ENCODE measurements around the gene PPP2R5C.
A peak's percentile ranks its signal among the peaks of the same experiment; 100 is the strongest.

Gene PPP2R5C

DNA sequence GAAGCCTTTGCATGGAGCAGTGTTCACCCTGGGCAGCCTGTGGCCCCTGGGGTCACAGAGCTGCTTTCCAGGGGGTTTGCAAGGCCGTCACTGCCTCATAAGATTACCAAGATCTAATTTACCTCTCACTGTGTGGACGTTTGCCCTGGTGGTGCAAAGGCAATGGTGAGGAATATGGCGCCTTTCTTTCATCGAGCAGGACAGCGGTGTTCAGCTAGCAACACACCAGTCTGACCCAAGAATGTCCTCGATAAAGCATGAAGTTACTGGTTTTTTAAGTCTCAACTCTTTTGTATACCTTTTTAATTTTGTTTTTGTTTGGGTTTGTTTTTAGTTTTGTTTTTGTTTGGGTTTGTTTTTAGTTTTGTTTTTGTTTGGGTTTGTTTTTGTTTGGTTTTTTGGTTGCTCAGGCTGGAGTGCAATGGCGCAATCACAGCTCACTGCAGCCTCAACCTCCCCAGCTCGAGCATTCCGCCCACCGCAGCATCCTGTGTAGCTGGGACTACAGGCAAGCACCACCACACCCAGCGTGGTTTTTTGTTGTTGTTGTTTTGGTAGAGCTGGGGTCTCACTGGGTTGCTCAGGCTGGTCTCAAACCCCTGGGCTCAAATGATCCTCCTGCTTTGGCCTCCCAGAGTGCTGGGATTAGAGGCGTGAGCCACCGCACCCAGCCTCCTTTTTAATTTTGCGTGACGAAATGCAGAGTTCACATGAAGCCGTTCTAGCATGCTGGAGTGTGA lies 57.9 kb downstream of the PPP2R5C start:
- DNase-seq = peak; percentile 42

DNA sequence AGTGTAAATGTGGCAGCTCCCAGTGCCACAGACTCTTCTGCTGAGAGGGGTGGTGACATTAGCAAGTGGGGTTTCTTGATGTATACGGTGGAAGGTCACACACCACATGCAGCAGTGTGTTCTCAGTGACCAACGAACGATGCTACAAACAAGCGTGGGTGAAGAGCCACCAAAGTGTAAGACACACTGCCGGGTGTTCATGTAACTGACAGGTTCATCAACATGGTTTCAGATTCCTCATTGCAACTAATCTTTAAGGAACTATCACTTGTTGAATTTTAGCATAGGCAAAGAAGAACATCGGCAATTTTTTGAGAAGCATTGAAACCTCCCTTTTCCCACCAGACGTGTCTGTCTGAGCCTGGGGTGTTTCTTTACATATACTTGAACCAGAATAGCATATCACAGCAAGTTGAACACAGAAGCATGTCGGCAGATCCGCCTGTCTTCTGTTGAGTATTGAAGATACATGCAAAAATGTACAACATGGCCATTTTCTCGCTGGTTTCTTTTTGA lies 58.8 kb downstream of the PPP2R5C start:
- DNase-seq = no peak

DNA sequence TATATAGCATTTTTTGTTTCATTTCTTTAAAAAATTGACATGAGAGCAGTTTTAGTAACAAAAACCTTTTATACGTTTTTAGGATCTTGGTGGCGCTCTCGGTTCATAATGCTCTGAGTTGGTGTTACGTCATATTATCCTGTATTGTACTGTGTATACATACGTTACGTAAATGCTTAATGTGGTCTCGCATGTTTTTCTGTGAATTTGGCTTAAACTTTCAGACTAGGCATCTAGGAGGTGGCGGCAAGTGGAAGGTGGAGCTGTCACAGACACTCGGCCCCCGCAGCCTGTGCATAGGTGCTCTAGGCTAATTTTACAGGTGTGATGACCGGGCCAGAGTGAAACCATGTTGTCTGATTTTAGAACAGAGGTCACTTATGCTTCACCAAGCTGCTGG lies 60.0 kb downstream of the PPP2R5C start:
- DNase-seq = no peak

DNA sequence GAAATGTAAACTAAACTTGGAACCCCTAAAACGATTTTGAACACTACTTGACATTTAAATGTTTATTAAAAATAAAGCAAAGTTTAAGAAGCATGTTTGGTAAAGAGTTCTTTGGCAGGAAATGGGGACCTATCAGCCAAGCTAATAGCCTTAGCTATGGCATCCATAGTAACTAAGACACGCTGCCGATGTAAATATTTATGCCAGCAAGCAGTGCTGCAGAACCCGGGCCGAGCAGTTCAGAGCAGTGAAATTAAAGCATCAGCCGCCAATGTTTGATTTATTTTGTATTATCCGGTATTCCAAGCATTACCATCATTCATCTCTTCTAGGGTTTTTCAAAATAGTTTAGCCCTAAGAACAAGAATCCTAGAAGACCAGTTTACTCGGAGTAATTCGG lies 61.6 kb downstream of the PPP2R5C start:
- no peak for DNase-seq

DNA sequence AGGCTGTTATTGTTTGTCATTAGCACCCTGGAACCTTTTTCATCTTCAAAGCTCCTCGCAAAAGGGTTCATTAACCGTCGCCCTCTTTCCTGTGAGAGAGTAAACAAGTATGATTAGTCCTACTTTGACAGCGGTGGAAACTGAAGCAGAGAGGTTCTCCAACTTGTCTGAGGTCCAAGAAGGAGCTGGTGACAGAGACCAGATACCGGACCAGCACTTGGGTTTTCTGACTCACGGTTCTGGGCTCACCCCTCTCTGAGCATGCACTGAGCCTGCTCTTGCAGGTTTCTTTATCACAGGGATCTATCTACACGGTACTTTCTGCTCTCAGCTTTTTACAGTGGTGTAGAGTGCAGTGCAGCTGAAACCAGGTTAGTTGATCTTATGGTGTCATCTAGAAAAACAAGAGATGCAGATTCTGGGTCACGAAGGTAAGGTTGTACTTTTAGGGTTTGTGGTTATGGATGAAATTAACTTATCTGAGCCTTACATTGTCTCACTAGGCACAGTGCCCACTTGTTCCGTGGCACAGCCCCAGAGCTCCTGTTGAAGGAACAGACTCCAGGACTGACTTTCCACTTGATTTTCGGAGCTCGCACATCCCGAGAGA lies 62.1 kb downstream of the PPP2R5C start:
- peak; percentile 65 for DNase-seq

DNA sequence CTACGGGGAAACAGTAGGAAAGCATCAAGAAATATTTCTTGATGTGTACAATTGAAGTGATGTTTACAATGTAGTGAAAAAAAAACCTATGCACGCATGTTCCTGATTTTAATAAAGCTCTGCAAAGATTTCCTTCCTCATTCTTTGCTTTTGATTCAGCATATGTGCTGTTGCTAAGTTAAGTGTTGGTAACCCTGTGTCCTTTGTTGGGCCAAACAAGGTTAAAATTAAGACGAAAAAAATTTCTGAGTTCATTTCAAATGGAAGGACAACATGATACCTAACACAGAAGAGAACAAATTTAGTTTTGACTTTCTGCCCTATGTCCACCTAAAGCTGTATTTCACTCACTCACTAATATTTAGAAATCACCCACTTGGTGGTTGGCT lies 62.8 kb downstream of the PPP2R5C start:
- DNase-seq = no peak

DNA sequence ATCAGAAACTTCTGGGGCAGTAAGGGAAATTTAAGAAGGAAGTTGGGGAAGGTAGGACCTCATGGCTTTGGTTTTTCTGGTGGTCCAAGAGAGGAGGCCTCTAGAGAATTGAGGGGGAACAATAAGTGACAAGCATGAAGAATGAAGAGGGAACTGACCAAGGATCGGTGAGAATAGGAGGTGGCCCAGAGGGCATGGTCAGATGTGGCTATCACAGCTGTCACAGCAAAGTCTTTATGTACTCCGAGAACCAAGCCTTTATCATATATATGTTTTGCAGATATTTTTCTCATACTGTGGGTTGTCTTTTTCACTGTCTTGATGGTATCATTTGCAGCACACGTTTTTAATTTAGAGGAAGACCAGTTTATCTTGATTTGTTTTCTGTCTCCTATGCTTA lies 64.3 kb downstream of the PPP2R5C start:
- no peak for DNase-seq

DNA sequence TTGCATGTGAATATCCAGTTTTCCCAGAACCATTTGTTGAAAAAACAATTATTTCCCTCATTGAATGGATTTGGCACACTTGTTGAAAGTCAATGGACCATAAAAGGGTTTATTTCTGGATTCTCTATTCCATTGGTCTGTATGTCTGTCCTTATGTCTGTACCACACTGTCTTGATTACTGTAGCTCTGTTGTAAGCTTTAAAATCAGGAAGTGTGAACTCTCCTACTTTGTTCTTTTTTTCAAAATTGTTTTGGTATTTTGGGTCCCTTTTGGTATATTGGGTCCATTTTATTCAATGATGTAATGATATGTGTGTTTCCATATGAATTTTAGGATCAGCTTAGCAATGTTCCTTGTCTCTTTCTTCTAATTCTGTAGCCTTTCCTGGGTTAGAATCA lies 64.8 kb downstream of the PPP2R5C start:
- no peak for DNase-seq

DNA sequence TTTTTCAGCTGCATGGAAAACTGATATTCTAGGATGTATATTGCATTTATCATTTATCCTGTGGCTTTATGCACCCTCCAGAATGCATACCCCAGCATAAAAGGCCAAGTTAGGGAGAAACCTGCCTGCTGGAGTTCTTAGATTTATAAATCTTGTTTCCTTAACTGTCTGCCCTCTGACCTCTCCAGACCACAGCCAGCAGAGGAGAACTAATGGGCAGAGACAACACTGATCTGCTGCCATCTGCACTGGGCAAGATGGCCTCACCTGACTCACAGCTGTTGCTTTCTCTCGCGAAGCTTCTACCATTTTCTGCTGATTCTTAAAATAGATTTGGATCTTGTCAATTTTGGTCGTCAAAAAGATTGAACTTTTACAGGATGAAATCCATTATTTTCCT lies 65.8 kb downstream of the PPP2R5C start:
- DNase-seq = no peak

DNA sequence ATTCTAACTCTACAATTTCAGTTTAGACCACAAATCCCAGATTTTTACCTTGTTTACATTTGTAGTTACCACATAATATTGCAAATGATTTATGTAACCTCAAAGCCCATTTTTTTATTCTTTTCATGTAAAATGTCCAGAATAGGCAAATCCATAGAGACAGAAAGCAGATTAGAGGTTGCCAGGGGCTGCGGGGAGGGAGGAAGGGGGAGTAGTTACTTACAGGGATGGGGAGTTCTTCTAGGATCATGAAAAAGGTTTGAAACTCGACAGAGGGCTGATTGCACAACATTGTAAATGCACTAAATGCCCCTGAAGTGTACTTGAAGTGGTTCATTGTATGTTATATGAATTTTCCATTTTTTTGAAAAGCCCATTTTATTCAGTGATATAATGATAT lies 66.5 kb downstream of the PPP2R5C start:
- no peak for DNase-seq

DNA sequence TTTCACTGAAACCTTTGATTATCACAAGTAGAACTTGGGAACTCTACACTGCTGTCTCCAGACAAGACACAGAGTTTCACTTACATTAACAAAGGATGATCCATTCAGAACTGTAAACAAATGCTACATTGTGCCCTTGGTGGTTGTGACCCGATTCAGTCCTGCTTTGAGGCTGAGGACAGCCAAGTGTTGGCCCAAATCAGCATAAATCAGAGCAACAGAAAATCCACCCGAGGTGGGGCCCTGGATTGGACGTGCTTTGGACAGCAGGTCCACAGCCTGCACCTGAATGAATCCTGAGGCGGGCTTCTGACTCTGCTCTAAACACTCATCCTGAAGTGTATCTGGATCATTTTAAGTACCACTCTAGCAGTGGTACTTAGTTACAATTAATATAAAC lies 68.8 kb downstream of the PPP2R5C start:
- no peak for DNase-seq

DNA sequence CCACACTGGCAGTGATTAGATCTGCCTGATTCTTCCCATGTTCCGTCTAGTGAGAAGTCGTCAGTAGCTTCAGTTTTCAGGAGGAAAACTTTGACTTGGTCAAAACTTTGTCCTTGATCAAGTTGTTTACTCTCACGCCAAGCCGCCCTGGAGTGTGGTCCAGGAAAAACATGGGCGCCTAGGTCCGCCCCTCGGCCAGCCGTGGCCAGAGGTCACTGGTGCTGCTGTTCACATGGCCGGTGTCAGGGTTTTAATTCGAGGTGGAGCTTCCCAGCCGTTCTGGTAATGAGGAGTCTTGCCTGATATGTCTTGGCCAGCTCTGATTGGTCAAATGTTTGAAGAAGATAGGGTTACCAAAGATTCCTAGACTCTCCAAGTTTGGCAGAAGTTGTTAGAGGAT lies 71.5 kb downstream of the PPP2R5C start:
- DNase-seq = no peak

DNA sequence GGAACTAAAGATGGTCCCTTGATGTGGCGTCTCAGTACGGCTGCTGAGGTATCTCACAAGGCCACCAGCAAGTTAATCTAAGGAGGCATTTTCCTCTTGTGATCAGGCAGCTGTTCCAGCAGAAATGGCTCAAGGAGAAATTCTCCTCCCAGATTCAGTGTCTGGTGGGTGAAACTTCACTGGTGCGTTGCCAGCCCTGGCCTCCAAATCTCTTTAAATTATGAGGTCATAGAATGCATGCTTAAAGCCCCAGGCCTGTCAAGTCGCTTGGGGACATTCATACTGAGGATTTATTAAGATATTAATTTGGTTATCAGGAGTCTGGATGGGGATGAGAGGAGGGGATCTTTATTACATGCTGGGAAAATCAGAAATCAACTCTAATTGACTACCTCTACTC lies 72.9 kb downstream of the PPP2R5C start:
- no peak for DNase-seq

DNA sequence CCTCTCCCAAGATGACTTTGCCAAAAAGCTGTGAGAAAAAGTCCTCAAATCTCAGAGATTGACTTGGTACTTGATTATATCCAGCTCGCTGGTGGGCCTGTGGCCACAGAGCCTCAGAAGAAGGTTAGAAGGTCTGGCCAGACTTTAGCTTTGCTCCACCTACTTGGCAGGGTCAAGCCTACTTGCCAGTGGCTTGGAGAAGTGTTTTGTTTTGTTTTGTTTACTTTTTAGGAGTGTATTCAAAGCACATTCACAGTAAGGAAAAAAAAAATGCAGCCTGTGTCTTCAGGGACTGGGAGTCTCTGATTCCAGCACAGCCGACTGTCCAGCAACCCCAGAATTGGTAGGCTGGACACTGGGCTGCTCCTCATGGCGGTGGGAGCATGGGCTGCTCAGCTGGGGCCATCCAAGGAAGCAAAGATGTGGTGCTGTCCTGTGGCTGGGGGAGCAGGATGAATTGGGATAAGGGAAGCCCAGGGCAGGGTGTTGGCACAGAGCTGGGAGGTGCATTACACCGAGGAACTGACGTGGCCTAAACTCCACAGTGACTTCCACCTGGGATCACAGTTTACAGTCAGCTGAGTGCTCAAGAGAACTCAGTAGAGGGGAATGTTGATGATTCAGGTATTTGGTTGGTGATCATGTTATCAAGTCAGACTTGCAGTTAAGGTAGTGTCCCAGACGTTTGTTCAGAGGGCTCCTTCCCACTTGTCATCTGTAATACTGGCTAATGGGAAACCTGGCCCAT lies 73.5 kb downstream of the PPP2R5C start:
- DNase-seq = no peak

DNA sequence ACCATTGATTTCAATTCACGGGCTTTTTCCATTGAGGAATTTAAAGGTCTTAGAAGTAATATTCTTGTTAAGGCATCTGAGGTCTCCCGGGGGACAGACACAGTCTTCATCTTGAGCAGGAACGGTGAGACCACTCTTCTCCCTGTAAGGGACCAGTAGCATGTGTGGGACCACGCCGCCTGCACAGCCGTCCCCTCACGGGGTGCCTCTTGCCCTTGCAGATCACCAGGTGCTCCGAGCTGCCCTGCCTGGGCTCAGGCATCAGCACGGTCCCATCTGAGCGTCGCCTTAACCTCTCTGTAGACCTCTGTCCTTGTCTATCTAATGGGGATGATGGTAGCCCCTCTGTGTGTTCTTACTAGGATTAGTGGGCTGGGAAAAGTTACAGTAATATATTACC lies 74.1 kb downstream of the PPP2R5C start:
- DNase-seq = no peak

DNA sequence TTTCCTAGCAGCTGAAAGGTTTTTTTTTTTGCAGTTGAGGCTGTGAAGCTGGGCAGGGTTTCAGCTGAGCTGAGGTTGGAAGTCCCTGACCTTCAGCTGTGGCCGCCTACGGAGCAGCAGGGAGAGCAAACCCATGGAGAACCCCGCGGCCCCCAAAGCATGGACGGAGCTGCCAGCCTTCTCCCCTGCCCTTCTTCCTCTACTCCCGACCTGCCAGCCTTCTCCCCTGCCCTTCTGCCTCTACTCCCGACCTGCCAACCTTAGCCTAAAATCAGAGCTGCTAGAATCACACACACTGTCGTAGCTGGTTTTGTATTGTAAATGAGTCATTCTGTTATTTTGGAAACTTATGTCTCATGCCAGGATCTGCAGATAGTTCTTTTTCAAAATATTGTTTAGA lies 74.6 kb downstream of the PPP2R5C start:
- no peak for DNase-seq

DNA sequence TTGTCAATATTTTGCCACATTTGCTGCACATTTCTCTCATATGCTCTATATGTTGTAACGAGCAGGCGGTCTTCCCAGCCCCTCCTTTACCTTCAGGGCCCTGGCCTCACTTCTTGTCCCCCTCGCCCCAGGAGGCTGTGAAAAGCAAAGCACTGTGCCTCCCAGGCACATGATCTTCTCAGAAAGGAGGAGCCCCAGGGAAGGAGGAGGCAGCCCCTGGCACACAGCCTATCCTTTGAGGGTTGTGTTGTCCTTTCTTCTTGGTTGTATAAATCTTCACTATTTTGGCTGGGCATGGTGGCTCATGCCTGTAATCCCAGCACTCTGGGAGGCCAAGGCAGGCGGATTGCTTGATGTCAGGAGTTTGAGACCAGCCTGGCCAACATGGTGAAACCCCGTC lies 77.0 kb downstream of the PPP2R5C start:
- DNase-seq = no peak

DNA sequence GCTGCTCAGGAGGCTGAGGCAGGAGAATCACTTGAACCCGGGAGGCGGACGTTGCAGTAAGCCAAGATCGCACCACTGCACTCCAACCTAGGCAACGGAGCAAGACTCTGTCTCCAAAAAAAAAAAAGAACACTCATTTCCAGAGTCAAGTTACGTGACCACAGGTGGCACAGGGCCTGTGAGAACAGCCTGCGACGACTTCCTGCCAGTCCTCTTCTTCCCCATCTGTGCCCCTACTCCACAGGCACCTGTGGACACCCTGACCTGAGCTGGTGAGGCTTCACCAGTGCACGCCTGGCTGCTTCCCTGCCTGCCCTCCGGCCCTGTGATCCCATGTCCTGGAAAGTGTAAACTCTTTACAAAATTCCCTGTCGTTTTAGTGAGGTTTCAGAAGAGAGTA lies 77.7 kb downstream of the PPP2R5C start:
- no peak for DNase-seq

DNA sequence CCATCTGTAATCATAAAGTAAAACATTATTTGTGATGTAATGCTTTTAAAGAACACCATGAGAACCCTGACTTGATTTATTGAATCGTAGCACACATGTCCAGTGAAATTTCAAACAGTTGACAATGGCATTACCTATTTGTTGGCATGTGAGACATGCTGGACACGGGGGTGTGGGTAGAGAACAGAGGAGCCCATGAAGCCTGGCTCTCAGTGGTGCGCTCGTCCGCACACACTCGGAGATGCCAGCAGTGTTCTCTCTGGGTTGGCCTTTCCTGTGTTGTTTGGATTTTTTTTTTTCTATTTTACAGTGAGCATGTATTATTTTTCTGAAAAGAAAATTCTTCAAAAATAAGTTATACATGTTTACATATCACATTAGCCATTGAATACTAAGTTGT lies 78.2 kb downstream of the PPP2R5C start:
- no peak for DNase-seq

DNA sequence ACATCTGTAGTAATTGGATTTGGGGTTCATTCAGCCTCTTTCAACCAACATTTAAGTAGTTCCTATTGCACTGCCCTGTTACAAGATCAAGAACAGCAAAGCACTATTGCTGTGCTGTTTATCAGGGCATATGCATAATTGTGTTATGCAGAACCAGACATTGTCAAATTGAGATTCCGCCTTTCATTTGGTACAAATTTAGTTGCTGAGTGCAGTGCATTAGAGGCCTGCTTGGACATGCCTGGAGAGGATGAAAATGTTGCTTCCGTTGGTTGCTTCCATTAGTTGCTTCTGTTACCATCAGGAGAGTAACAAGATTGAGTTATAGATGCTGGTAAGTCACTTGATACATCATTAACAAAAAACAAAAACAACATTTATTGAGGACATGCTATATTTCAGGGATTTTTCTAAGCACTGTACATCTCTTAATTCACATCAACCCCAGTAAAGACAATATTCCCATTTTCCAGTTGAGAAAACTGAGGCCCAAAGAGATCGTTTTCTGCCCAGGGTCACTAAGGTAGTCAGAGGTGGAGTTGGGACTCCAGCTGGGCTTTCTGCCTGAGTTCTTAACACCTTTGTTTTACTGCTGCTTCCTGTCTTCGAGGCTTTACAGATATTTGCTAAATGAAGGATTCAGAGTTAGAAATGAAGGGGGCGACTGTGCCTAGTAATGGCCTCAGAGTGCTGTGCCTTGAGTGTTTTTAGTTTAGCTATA lies 79.3 kb downstream of the PPP2R5C start:
- no peak for DNase-seq

DNA sequence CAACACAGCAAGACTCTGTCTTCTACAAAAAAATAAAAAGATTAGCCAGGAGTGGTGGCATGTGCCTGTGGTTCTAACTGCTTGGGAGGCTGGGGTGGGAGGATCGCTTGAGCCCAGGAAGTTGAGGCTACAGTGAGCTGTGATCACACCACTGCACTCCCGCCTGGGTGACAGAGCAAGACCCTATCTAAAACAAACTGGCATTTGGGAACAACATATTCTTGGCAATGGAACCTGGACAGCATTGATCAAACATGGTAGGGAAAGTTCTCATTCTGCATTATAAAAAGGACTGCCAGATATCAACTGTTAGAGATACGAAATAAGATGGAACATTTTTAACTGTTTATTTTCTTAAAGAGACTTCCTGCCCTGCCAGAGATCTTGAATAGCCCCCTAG lies 81.5 kb downstream of the PPP2R5C start:
- DNase-seq = no peak

DNA sequence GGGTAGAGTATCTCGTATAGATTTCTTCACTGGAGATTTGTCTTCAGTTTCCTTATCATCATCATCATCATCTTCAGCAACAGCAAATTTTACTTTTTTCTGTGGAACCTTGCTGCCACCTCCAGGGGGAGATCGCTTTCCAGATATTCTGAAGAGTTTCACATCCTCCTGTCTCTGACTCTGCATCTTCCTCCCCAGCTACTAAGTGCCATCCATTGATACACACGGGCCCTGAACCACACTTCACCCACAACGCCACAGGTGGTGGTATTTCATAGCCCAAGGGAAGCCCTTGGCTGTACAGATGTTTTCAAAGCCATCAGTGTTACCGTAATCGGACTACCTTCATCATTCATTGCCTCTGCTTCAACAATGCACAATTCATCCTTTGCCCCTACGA lies 82.2 kb downstream of the PPP2R5C start:
- no peak for DNase-seq

DNA sequence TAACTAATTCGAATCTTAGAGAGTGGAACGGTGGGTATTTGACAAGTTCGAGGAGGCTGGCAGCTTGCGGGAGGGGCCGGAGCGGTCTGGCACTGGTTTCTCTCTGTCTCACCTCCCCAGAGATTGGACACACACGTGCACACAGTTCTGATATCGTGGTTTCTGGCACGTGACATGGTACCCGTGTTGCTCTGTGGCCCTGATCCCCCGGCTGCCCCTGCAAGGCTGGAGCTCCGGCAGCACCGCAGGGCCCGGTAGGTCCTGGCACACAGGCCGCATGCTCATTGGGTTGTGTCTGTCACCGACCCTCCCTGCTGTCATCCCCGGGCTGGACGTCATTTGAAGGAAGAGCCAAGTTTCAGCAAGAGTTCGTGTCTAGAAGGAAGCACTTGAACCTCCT lies 82.7 kb downstream of the PPP2R5C start:
- no peak for DNase-seq

DNA sequence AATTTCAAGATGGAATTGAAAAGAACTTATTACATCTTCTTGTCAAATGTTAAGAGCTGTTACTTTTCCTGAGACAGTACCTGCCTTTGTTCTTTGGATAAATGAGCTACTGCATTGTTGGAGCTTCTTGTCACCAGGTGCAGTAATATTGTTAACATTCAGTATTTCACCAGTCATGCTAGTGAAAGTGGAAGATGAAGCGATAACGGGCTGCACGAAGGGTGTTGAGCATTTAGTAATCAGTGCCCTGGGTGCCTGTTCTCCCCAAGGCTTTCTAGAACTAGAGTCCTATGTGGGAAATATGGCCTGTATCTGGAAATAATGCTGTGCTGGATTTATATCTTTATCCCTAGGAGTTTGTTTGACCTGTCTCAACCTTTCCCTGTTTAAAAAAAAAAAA lies 83.2 kb downstream of the PPP2R5C start:
- no peak for DNase-seq

Measured in activated CD4-positive, alpha-beta T cell treated with anti-CD3 and anti-CD28 coated beads for 1 hour (primary cell).